OCI-LY1 (cell line): ENCODE results near the gene TBXAS1.

Experiments used
- EZH2 ChIP-seq: fragments of 200-600 bp; sonication (generic), shearing (Covaris generic); IDR thresholded peaks from 2 replicates; pipeline ENCODE4 v1.8.0; 2017; ENCODE audit warnings: borderline replicate concordance, mixed run types, mild to moderate bottlenecking, antibody characterized with exemption, low read length, moderate library complexity, mixed read lengths
- TF ChIP-seq, protein P1 (sequence below): fragments of 200-600 bp; sonication (generic), shearing (Covaris generic); IDR thresholded peaks from 2 replicates; pipeline ENCODE4 v1.5.1; 2017; ENCODE audit warnings: mild to moderate bottlenecking, antibody characterized with exemption, low read length, moderate library complexity, mixed read lengths

DNA sequence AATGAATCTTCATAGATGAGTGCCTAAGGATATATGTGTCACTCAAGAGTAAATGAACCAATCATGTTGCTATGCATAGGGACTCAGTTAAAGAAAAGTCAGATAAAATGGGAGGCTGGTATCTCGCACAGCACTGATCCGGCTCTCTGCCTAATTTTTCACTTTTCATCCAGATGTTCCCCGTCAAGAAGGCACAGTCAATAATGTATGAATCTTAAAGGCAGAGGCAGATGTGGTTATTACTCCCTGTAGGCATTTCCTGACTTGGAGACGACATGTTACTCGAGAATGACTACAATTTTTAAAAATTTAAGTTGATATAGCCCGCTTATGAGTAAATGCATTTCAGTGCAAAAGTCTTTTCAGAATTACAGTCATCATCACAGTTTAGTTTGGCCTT, 113.6 kb downstream of the TBXAS1 start:
- TF ChIP-seq, protein P1, sequence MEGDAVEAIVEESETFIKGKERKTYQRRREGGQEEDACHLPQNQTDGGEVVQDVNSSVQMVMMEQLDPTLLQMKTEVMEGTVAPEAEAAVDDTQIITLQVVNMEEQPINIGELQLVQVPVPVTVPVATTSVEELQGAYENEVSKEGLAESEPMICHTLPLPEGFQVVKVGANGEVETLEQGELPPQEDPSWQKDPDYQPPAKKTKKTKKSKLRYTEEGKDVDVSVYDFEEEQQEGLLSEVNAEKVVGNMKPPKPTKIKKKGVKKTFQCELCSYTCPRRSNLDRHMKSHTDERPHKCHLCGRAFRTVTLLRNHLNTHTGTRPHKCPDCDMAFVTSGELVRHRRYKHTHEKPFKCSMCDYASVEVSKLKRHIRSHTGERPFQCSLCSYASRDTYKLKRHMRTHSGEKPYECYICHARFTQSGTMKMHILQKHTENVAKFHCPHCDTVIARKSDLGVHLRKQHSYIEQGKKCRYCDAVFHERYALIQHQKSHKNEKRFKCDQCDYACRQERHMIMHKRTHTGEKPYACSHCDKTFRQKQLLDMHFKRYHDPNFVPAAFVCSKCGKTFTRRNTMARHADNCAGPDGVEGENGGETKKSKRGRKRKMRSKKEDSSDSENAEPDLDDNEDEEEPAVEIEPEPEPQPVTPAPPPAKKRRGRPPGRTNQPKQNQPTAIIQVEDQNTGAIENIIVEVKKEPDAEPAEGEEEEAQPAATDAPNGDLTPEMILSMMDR, result no peak
- no peak for TF ChIP-seq EZH2
